Cerebellar cortex (tissue), 1 donor: ENCODE measurements around the gene DPP8.
"Not testable (repeated sequence)": the region's sequence is repeated elsewhere in the genome, so short reads cannot be mapped to it uniquely, and the experiment has no call there.

Experiments
- DNase-seq: peaks from one replicate; pipeline ENCODE4 v3.0.0-alpha.2; 2015; ENCODE audit warnings: low spot score

DPP8 gene

GRCh38 chr15:65524226-65524625, 6.7 kb upstream of the DPP8 start:
- DNase-seq, result no peak

DNA sequence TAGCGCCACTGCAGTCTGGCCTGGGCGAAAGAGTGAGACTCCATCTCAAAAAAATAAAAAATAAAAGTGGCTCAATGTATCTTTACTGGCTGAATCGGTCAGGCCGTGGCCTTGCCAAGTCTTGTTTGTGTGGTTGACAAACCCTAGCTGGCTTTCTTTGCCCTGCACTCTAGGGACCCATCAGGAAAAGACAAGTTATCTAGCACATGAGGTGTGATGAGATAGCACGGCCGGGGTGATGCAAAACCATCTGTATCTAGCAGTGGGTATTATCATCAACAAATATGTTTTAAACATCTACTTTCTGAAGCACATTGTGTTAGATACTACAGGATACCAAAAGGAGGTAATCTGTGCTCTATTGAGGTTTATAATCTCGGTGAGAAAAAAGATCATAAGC, 3.9 kb upstream of the DPP8 start:
- DNase-seq, result no peak

DNA sequence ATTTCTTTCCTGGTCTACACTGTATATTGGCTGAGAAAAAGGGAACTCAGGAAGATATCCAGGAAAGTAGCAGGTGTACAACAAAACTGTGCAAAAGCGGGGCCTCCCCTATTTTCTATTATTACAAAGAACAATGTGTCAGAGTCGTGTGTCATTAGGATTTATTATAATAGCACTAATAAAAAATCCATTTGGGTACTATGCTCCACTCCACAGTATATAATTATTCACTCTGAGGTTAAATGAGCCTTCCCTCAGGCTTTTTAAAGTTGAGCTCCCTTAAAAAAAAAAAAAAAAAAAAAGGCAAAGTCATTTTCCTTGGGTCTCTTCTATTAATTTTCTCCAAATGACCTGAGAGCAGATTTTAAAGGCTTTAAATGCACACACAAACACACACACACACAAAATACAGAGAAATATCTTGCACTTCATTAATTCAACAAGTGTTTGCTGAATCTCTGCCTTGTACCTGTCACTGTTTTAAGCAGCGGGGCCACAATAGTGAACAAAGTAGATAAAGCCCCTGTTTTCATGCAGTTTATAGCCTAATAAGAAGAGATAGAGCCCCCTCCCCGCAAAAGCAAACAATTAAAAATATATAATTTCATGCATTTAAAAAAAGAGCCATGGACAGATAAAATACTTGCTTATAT, 1.3 kb upstream of the DPP8 start:
- DNase-seq, result no peak

DNA sequence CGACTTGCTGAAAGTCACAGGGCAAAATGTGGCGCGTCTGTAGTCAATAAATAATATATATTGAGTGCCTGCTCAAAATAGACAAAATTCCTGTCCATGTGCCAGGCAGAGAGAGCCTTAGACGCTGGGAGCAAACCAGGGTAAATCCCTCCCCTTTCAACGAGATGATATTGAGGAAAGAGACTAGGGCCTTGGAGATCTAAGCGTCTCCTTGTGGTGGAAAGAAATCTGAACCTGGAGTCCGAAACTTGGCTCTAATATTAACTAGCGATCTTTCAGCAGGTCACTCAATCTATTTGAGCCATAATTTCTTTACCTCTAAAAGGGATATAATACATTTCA, 348 bp upstream of the DPP8 start:
- no peak for DNase-seq

DNA sequence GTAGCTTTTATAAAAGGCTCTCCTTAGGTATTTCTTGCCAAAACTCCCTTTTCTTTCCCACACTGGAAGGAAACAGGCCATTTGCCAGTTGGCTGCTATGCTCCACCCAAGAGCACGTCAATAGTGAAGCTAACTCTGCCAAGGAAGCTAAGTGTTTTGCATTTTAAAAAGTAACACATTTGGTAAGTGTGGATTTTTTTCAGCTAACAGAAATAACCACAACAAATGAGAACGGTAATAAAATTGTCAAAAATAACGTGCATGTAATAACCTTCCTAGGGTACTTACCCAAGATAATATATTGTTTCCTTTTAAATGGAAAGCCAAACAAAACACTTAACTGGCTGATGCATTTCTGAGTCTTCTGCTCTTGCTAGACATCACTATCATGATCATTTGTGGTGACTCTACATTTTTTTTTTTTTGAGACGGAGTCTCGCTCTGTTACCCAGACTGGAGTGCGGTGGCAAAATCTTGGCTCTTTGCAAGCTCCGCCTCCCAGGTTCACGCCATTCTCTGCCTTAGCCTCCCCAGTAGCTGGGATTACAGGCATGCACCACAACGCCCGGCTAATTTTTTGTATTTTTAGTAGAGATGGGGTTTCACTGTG, 4.6 kb downstream of the DPP8 start:
- DNase-seq, result no peak

- DNase-seq, result no peak
These were observed 5.3 kb downstream of the DPP8 start for GRCh38 chr15:65512189-65512588.

GRCh38 chr15:65509321-65509720, 8.2 kb downstream of the DPP8 start:
- no peak for DNase-seq

DNA sequence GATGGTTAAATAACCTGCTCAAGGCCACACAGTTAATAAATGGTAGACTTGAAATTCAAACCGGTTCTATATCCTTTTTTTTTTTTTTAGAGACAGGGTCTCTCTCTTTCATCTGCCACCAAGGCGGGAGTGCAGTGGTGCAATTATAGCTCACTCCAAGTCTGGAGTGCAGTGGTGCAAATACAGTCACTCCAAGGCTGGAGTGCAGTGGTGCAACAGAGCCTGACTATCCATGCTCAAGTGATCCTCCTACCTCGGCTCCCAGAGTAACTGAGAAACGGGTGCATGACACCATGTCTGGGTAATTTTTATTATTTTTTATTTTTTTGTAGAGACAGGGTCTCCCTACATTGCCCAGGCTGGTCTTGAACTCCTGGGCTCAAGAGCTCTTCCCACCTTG, 23.4 kb downstream of the DPP8 start:
- no peak for DNase-seq

DNA sequence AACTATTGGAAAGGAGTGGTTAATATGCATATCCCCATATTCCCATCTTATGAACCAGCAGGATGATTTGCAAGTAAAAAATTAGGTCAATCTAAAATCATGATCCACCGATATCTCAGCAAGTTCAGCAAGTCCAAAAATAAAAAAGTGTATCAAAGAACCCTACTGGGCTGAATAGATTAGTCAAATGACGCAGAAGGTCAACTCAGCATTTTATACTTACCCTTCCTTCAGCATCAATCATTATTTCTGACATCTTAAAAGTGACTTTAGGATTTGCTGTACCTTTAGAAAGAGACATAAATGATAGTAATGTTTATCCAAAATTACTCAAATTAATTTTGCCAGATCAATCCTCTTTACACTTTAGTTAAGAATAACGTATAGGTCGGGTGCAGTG, 32.6 kb downstream of the DPP8 start:
- no peak for DNase-seq

DNA sequence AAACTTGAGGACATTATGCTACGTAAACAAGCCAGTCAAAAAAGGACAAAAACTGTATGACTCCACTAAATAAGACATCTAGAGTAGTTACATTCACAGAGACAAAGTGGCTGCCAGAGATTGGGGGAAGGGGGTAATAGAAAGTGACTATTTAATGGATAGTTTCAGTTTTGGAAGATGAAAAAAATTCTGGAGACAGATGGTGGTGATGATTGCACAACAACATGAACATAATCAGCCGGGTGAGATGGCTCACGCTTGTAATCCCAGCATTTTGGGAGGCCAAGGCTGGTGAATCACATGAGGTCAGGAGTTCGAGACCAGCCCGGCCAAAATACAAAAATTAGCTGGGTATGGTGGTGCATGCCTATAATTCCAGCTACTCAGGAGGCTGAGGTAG, 40.6 kb downstream of the DPP8 start:
- DNase-seq, result no peak

GRCh38 chr15:65470866-65471265, 46.6 kb downstream of the DPP8 start:
- DNase-seq, result no peak

DNA sequence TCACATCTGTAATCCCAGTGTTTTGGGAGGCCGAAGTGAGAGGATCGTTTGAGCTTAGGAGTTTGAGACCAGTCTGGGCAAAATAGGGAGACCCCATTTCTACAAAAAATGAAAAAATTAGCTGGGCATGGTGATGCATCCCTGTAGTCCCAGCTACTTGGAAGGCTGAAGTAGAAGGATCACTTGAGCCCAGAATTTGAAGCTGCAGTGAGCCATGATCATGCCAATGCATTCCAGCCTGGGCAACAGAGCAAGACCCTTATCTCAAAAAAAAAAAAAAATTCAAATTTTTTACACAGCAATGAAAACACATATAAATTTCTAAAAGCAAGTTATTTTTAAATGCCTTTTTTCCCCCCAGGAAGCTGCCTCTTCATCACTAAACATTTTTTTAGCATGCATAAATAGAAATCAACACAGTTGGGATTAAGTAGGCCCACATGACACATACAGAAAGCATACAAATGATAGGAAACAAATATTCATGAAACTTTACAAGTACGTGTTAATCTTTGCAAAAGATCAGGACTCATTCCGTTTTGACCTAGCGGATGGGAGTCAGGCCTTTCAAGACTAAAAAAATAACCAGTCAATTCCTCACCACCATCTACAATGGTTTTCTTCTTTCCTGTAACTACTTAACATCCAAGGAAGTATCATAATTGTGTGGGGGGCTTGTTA, 49.1 kb downstream of the DPP8 start:
- DNase-seq, result no peak

GRCh38 chr15:65466901-65467300, 50.6 kb downstream of the DPP8 start:
- no peak for DNase-seq

DNA sequence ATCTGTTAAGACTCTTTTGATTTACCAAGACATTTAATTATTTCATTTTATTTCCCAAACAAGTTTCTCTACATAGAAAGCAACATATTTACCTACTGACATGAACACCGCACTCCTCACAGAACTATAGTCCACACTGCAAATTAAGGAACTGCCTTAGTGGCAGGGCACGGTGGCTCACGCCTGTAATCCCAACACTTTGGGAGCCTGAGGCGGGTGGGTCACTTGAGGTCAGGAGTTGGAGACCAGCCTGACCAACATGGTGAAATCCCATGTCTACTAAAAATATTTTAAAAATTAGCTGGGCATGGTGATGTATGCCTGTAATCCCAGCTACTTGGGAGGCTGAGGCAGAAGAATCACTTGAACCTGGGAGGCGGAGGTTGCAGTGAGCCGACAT, 54.4 kb downstream of the DPP8 start:
- not testable (repeated sequence) for DNase-seq

- DNase-seq, result no peak
These were observed 56.6 kb downstream of the DPP8 start for GRCh38 chr15:65460741-65461347.

DNA sequence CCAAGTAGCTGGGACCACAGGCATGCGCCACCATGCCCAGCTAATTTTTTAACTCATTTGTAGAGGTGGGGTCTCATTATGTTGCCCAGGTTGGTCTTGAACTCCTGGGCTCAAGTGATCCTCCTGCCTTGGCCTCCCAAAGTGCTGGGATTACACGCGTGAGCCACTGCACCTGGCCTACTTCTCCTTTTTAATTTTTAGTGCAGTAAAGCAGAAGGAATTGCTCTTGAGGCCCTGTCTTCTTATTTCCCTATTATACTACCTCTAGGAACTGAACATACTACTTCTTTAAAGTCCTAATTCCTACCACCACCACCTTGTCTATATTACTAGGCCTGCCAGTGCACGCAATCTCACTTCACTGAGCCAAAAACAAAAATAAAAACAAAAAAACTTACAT, 62.2 kb downstream of the DPP8 start:
- DNase-seq, result not testable (repeated sequence)

DNA sequence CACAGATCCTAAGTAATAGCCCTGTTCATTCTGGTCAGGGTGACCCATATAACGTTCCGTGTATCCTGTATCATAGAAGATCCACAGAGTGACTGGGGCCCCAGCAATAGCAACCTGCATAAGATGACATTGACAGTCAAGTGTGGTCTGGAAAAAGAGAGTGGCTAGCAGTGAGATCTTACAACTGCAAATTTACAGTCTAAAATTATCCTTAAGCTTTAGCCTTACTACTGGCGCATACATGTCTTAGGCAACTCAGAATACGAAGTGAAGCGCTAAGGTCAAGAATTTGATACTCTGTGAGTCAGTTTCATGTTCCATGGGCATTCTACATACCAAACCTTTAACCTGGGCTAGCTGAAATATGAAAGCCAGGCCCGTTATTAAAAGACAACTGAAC, 65.5 kb downstream of the DPP8 start:
- DNase-seq, result no peak

- DNase-seq, result no peak
These were observed 66.9 kb downstream of the DPP8 start for GRCh38 chr15:65450556-65450955.

DNA sequence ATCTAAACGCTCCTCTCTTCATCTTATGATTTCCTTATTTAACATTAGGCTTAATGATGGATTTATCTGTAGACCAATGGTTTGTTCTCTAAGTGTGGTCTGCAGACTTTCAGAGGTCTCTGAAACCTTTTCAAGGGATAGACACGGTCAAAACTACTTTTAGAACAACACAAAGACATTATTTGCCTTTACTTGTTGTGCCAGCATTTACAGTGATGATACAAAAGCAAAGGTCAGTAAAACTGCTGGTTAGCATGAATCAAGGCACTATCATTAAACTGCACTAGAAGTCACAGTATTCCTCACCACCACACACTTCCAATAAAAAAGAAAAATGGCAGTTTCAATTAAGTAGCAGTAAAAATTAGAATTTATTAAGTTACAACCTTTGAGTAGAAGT, 70.3 kb downstream of the DPP8 start:
- no peak for DNase-seq

- no peak for DNase-seq
These were observed 83.3 kb downstream of the DPP8 start for GRCh38 chr15:65434201-65434600.

DNA sequence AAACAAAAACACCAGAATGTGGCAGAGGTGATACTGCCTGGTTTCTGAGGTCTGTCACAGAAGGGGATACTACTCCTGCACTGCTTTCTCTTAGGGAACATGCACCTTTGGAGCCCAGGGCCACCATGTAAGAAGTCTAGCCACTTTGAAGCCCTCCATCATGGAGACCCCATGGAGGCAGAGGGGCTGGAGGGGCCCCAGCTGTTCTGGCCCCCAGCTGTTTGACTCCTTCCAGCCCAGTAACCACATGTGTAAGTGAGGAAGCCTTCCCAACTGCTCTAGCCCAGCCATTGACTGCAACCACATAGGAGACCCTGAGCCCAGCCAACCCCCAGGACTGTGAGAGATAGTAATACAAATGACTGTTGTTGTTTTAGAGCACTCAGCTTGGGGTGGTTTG, 85.8 kb downstream of the DPP8 start:
- no peak for DNase-seq

GRCh38 chr15:65426216-65426853, 91.2 kb downstream of the DPP8 start:
- no peak for DNase-seq

- no peak for DNase-seq
These were observed 92.8 kb downstream of the DPP8 start for GRCh38 chr15:65424683-65425082.
